Central memory CD8-positive, alpha-beta T cell (primary cell): ENCODE results near the gene RCAN1.
"Not testable (repeated sequence)": the region's sequence is repeated elsewhere in the genome, so short reads cannot be mapped to it uniquely, and the experiment has no call there.

Source experiments
- ATAC-seq: fragments of 150-1000 bp; cut with Tn5 transposase; replicated peaks from 2 replicates; pipeline ENCODE4 v1.10.0; 2022; ENCODE audit warnings: mild to moderate bottlenecking, moderate FRiP score, moderate number of reproducible peaks; ENCODE audit not compliant: poor library complexity, severe bottlenecking; ENCODE audit errors: extremely low read depth
- DNase-seq, 2 donors: peaks; one replicate each; pipeline ENCODE4 v3.0.0; 2021; ENCODE audit warnings: low spot score in 2 of 2
- H3K27ac Mint-ChIP-seq: one replicate; pipeline ENCODE4 v1.8.0; 2022; ENCODE audit warnings: low read depth, mild to moderate bottlenecking, moderate library complexity, mixed read lengths
- H3K27me3 Mint-ChIP-seq: one replicate; pipeline ENCODE4 v1.8.0; 2022; ENCODE audit warnings: mixed read lengths
- H3K36me3 Mint-ChIP-seq: one replicate; pipeline ENCODE4 v1.8.0; 2022; ENCODE audit warnings: mild to moderate bottlenecking, moderate library complexity, mixed read lengths; ENCODE audit not compliant: insufficient read depth
- H3K4me1 Mint-ChIP-seq: one replicate; pipeline ENCODE4 v1.8.0; 2022; ENCODE audit warnings: mixed read lengths
- H3K4me3 Mint-ChIP-seq: one replicate; pipeline ENCODE4 v1.8.0; 2022; ENCODE audit warnings: mild to moderate bottlenecking, moderate library complexity, mixed read lengths
- H3K9me3 Mint-ChIP-seq: one replicate; pipeline ENCODE4 v1.8.0; 2022; ENCODE audit warnings: mixed read lengths

The RCAN1 gene

GRCh38 chr21:34604956-34605355 lies 10.0 kb downstream of the RCAN1 start:
- H3K4me1 Mint-ChIP-seq, ATAC-seq, H3K27me3 Mint-ChIP-seq, DNase-seq, H3K4me3 Mint-ChIP-seq, H3K27ac Mint-ChIP-seq, H3K9me3 Mint-ChIP-seq, H3K36me3 Mint-ChIP-seq: not testable (repeated sequence)

DNA sequence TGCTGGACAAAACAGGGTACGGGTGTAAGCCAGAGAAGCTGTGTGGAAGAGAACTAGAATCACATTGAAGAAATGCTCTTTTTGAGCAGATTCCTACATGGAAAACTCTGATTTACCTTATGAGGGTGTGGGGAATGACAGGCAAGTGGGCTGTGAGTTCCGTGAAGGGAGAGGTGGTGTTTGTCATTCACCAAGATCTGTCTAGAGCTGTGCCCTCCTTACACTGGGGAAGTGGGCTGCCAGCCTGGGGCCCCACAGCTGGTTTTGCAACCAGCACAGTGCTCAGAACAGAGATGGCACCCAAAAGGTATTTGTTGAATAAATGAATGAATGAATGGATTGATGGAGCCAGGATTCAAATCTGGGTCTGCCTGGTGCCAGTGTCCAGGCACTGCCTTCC lies 10.4 kb downstream of the RCAN1 start:
- Mint-ChIP-seq H3K9me3 (no peaks in the 10 kb centered on the region), H3K27ac (no peak overlapping the region), H3K4me3 (no peak overlapping the region), H3K4me1 (no peaks in the 10 kb centered on the region), H3K27me3 (no peaks in the 10 kb centered on the region), H3K36me3 (no peaks in the 10 kb centered on the region)
- ATAC-seq (no peak), DNase-seq (no peak)

DNA sequence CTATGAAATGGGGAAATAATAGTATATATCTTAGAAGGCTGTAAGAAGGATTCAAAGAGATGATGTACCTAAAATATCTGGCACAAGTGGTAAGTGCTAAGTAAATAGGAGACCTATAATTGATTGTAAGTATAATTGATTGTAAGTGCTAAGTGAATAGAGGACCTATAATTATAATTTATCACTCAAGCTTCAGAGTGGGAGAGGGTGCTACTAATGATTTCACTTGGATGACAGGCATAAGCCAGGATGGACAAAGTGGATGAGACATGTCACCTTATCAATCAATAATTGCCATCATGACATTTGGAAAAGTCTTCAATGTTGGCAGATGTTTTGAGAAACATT lies 11.2 kb downstream of the RCAN1 start:
- no peak overlapping the region for H3K4me3 Mint-ChIP-seq
- H3K27ac Mint-ChIP-seq = no peak overlapping the region
- DNase-seq (no peak), ATAC-seq (no peak)
- no peaks in the 10 kb centered on the region for H3K4me1 Mint-ChIP-seq
- H3K9me3 Mint-ChIP-seq = no peaks in the 10 kb centered on the region
- no peaks in the 10 kb centered on the region for H3K36me3 Mint-ChIP-seq
- no peaks in the 10 kb centered on the region for H3K27me3 Mint-ChIP-seq

GRCh38 chr21:34603002-34603709 lies 11.8 kb downstream of the RCAN1 start:
- no peak overlapping the region for H3K27ac Mint-ChIP-seq
- ATAC-seq (no peak), DNase-seq (peak in 1 of 2 donors; percentile 27)
- no peaks in the 10 kb centered on the region for H3K4me1 Mint-ChIP-seq
- H3K4me3 Mint-ChIP-seq = no peak overlapping the region
- no peaks in the 10 kb centered on the region for H3K36me3 Mint-ChIP-seq
- H3K9me3 Mint-ChIP-seq = no peaks in the 10 kb centered on the region
- no peaks in the 10 kb centered on the region for H3K27me3 Mint-ChIP-seq

DNA sequence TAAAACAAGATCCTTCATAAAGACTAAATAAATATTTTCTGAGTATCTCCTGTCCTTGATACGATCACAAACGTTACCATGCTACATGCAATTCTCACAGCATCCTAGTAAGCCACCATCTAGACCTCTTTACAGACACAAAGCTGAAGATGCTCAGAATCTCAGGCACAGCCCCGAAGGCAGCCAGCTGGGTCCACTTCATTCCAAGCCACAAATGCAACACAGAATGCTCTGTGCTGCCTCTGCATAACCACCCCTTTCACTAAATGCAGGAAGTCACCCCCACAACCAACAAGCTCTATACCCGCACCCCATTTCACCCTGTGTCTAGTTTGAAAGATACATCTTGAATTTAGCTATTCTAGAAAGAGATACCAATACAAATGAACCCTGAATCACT lies 12.9 kb downstream of the RCAN1 start:
- H3K27ac Mint-ChIP-seq = no peak overlapping the region
- no peak for DNase-seq
- H3K36me3 Mint-ChIP-seq = no peaks in the 10 kb centered on the region
- H3K4me3 Mint-ChIP-seq = no peak overlapping the region
- H3K9me3 Mint-ChIP-seq = no peaks in the 10 kb centered on the region
- ATAC-seq = no peak
- H3K4me1 Mint-ChIP-seq = no peaks in the 10 kb centered on the region
- no peaks in the 10 kb centered on the region for H3K27me3 Mint-ChIP-seq

DNA sequence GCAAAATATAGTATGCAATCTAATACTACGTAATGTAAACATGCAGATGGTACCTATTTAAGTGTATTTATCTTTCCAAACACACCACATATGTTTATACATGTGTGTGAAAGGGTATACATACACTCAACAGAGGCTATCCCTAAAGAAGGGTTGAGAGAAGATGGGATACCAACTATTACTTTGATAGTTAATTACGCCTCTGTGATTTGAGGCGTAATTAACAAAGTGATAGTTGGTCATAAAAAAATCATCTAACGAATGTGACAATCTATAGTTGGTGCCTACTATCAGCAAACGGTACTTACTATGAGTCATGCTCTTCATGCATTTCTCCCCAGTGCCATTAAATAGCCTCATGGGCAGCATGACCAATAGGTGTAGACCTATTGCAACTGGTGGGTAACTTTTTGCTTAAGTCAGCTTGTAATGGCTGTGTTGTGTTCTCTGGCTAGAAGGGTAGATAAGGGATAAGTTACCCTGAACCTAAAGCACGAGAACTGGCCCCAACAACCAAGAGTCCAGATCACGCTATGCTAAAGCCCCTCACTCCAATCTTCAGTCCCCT lies 15.3 kb downstream of the RCAN1 start:
- H3K4me3 Mint-ChIP-seq = no peak overlapping the region
- H3K27ac Mint-ChIP-seq = no peak overlapping the region
- no peak for ATAC-seq
- no peaks in the 10 kb centered on the region for H3K4me1 Mint-ChIP-seq
- no peak for DNase-seq
- H3K27me3 Mint-ChIP-seq = no peaks in the 10 kb centered on the region
- no peaks in the 10 kb centered on the region for H3K36me3 Mint-ChIP-seq
- no peaks in the 10 kb centered on the region for H3K9me3 Mint-ChIP-seq

DNA sequence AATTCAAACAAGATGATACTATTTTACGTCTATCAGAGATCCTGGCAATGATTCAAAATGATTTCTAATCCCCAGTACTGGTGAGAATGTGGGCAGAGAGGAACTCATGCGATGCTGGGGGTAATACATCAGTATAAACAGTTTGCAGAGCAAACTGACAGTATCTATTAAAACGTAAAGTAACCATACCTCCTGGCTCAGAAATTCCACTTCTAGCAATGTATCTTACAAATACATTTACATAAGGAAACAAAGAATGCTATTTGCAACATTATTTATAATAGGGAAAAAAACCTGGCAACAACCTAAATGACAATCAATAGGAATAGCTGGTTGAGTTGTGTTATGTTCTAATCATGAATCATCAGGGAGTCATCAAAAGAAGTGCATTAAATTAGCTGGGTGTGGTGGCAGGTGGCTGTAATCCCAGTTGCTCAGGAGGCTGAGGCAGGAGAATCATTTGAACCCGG lies 15.9 kb downstream of the RCAN1 start:
- no peak for DNase-seq

GRCh38 chr21:34597406-34597805 lies 17.5 kb downstream of the RCAN1 start:
- H3K4me3 Mint-ChIP-seq = no peak overlapping the region
- no peaks in the 10 kb centered on the region for H3K4me1 Mint-ChIP-seq
- ATAC-seq (no peak), DNase-seq (no peak)
- no peaks in the 10 kb centered on the region for H3K27me3 Mint-ChIP-seq
- no peaks in the 10 kb centered on the region for H3K36me3 Mint-ChIP-seq
- H3K9me3 Mint-ChIP-seq = no peaks in the 10 kb centered on the region
- no peak overlapping the region for H3K27ac Mint-ChIP-seq

More for the DNA sequence above, 15.9 kb downstream of the RCAN1 start:
- Mint-ChIP-seq H3K4me1 (no peaks in the 10 kb centered on the region), H3K9me3 (no peaks in the 10 kb centered on the region), H3K4me3 (no peak overlapping the region), H3K27ac (no peak overlapping the region), H3K27me3 (no peaks in the 10 kb centered on the region), H3K36me3 (no peaks in the 10 kb centered on the region)
- ATAC-seq = no peak

DNA sequence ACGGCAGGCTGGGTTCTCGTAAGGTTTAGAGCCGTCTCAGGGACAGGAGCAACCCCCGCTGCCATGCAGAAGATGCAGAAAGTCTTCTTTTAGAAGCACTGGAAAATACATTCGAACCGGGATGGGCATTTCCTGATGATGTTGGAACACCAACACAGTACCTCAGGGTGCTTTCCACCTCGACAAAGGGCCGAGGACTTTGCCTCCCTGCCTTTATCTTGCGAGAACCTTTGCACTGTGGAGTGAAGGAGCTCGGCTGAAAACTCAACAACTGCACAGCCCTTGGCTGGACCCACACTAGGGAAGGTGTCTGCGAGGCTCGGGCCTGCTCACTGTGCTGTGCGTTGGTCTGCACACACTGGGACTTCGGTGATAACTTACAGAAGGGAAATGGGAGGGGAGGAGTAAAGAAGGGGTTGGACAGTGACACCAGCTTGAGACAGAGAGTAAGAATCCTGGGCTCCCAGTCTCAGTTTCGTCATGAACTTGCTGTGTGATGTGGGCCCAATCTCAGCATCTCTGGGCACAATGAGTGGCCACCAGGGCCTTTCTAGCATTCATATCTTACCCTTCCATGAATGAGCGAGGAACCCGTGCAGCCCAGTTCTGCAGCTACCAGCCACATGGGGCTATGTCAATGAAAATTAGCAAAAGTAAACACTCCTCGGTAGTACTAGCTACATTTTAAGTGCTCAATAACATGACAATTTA lies 18.2 kb downstream of the RCAN1 start:
- no peaks in the 10 kb centered on the region for H3K9me3 Mint-ChIP-seq
- no peak overlapping the region for H3K4me3 Mint-ChIP-seq
- no peak for ATAC-seq
- H3K4me1 Mint-ChIP-seq = no peaks in the 10 kb centered on the region
- no peaks in the 10 kb centered on the region for H3K36me3 Mint-ChIP-seq
- no peak for DNase-seq
- no peaks in the 10 kb centered on the region for H3K27me3 Mint-ChIP-seq
- H3K27ac Mint-ChIP-seq = no peak overlapping the region

- H3K36me3 Mint-ChIP-seq = no peaks in the 10 kb centered on the region
- H3K4me1 Mint-ChIP-seq = peaks cover 2% of the 10 kb centered on the region
- no peaks in the 10 kb centered on the region for H3K27me3 Mint-ChIP-seq
- no peak overlapping the region for H3K27ac Mint-ChIP-seq
- DNase-seq (no peak), ATAC-seq (no peak)
- H3K9me3 Mint-ChIP-seq = no peaks in the 10 kb centered on the region
- H3K4me3 Mint-ChIP-seq = no peak overlapping the region
These were observed 19.5 kb downstream of the RCAN1 start for GRCh38 chr21:34595457-34595856.

DNA sequence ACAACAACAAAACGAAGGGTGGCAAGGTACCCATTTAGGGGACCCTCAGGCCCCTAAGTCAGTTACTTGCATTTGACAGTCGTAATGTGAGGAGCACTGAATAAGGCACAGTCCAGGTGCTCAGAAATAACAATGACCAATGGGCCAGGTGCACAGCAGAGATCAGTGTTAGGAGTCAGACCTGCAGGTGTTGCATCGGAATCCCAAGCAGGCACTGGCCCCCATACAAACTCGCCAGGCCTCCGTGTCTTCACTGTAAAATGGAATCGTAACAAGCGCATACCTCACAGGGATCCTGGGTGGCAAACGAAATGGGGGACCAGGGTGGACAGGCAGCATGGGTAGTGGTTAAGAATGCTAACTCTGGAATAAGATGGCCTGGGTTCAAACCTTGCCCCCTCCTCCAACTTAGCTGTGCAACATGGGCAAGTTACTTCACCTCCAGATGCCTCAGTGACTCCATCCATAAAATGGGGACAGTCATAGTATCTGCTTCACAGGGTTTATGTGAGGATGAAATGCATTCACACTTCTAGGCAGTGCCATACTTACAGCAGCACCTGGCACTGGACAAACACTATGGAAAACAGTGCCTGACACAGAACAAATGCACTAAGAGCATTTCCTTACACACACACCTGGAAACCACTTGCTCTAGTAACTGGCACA lies 20.2 kb downstream of the RCAN1 start:
- DNase-seq (no peak), ATAC-seq (no peak)
- H3K9me3 Mint-ChIP-seq = no peaks in the 10 kb centered on the region
- no peak overlapping the region for H3K4me3 Mint-ChIP-seq
- no peak overlapping the region for H3K27ac Mint-ChIP-seq
- H3K4me1 Mint-ChIP-seq = peaks cover 10% of the 10 kb centered on the region
- H3K36me3 Mint-ChIP-seq = no peaks in the 10 kb centered on the region
- no peaks in the 10 kb centered on the region for H3K27me3 Mint-ChIP-seq

DNA sequence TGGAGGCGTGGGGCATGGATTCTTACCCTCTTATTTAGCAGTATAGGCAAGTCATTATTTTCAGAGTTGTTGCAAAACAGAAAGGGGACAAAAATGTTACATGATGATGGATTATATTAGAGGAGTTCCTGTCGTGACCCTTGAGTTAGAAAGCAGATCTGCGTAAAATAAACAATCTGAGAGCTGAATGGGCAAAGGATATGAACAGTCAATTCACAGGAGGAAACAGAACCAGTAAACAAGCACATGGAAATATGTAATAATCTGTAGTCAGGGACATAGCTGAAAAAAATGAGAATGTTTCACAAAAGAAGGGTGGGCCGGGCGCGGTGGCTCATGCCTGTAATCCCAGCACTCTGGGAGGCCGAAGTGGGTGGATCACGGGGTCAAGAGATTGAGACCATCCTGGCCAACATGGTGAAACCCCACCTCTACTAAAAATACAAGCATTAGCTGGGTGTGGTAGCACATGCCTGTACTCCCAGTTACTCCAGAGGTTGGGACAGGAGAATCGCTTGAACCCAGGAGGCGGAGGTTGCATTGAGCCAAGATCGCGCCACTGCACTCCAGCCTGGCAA lies 20.9 kb downstream of the RCAN1 start:
- H3K27me3 Mint-ChIP-seq = no peaks in the 10 kb centered on the region
- no peak for DNase-seq
- no peak for ATAC-seq
- no peaks in the 10 kb centered on the region for H3K36me3 Mint-ChIP-seq
- no peak overlapping the region for H3K27ac Mint-ChIP-seq
- no peak overlapping the region for H3K4me3 Mint-ChIP-seq
- H3K9me3 Mint-ChIP-seq = no peaks in the 10 kb centered on the region
- H3K4me1 Mint-ChIP-seq = peaks cover 16% of the 10 kb centered on the region
